ENCODE data around the gene POLQ.
A peak's percentile ranks its signal among the peaks of the same experiment; 100 is the strongest.
"Not testable (repeated sequence)": the region's sequence is repeated elsewhere in the genome, so short reads cannot be mapped to it uniquely, and the experiment has no call there.

Gene POLQ

DNA sequence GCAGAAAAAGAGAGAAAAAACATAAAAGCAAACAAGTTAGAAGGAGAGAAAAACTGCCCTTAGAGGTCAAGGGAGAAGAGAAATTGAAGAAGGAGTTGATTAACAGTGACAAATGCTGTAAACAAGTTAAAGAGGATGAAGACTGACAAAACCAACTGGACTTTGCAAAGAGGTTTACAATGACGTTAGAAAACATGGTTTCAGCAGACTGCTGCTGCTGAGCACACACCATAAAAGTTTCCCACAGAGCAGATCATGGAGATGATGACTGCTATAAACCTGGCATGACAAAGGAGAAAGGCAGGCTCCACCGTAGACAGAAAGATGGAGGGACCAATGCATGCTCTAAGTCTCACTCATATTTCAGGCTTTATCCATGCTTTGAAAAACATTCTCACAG, 78.7 kb downstream of the POLQ start:
- H3K9ac ChIP-seq (ENCODE audit: low read depth, low read length): no peak overlapping the region
- H3K36me3 ChIP-seq (ENCODE audit: insufficient read depth, low read length): peaks cover 2% of the 10 kb centered on the region
- H3K27me3 ChIP-seq (ENCODE audit: control insufficient read depth, insufficient read depth, low read length): no peaks in the 10 kb centered on the region
- H3K9me3 ChIP-seq (replicated peaks; ENCODE audit: low read length): no peaks in the 10 kb centered on the region
- H3K4me1 ChIP-seq (ENCODE audit: control insufficient read depth, insufficient read depth, low read length): no peaks in the 10 kb centered on the region
- H3K4me3 ChIP-seq (ENCODE audit: low read length): no peak overlapping the region
- H3K4me2 ChIP-seq (ENCODE audit: low read length): no peak overlapping the region

DNA sequence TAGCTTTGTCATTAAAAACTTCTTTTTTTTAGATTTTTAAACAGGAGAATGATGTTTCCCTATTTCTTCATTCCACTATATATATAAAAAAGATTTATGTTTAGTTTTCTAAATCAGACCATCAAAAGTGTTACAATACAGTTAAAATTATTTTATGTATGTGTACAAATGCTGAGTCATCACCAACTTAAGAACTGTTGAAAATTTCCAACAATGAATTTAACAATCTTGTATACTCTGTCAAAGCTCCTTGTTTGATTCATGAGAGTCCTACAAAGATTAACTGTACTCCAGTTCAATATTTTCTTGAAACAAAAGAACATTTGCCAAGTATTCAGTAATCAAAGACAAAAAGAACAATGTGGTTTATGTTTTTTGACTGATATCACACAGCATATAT, 82.0 kb downstream of the POLQ start:
- Histone ChIP-seq H3K27me3 (ENCODE audit: control insufficient read depth, insufficient read depth, low read length) (no peaks in the 10 kb centered on the region), H3K4me1 (ENCODE audit: control insufficient read depth, insufficient read depth, low read length) (no peaks in the 10 kb centered on the region), H3K9me3 (replicated peaks; ENCODE audit: low read length) (no peaks in the 10 kb centered on the region), H3K36me3 (ENCODE audit: insufficient read depth, low read length) (peaks cover 2% of the 10 kb centered on the region), H3K4me3 (ENCODE audit: low read length) (no peak overlapping the region), H3K4me2 (ENCODE audit: low read length) (no peak overlapping the region), H3K9ac (ENCODE audit: low read depth, low read length) (no peak overlapping the region)

DNA sequence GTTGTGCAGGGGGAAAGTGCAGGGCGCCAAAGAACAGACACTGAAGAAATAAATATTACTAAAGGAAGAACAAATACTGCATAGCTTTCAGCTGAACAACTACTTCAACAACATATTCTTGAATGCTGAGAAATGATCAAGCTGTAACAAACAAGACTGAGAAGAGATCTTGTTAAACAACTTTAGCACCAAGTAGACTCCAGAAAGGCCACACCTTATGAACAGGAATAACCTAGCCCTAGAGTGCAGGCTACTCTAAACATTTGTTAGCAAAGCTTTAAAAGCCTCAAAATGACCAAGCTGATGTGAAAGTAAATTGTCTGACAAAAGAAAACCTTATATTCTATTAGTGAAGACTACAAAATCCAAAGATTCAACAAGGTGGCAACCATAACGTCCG, 83.2 kb downstream of the POLQ start:
- H3K36me3 ChIP-seq (ENCODE audit: insufficient read depth, low read length): peaks cover 2% of the 10 kb centered on the region
- H3K27me3 ChIP-seq (ENCODE audit: control insufficient read depth, insufficient read depth, low read length): no peaks in the 10 kb centered on the region
- H3K4me1 ChIP-seq (ENCODE audit: control insufficient read depth, insufficient read depth, low read length): no peaks in the 10 kb centered on the region
- no peaks in the 10 kb centered on the region for H3K9me3 ChIP-seq (replicated peaks; ENCODE audit: low read length)
- H3K9ac ChIP-seq (ENCODE audit: low read depth, low read length): no peak overlapping the region
- H3K4me3 ChIP-seq (ENCODE audit: low read length): no peak overlapping the region
- H3K4me2 ChIP-seq (ENCODE audit: low read length): no peak overlapping the region

DNA sequence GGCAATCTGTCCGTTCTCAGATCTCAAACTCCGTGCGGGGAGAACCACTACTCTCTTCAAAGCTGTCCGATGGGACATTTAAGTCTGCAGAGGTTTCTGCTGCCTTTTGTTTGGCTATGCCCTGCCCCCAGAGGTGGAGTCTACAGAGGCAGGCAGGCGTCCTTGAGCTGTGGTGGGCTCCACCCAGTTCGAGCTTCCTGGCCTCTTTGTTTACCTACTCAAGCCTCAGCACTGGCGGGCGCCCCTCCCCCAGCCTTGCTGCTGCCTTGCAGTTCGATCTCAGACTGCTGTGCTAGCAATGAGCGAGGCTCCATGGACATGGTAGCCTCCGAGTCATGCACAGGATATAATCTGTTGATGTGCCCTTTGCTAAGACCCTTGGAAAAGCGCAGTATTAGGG, 94.0 kb downstream of the POLQ start:
- H3K4me3 ChIP-seq (ENCODE audit: low read length); H3K4me1 ChIP-seq (ENCODE audit: control insufficient read depth, insufficient read depth, low read length); H3K9me3 ChIP-seq (replicated peaks; ENCODE audit: low read length): not testable (repeated sequence)

DNA sequence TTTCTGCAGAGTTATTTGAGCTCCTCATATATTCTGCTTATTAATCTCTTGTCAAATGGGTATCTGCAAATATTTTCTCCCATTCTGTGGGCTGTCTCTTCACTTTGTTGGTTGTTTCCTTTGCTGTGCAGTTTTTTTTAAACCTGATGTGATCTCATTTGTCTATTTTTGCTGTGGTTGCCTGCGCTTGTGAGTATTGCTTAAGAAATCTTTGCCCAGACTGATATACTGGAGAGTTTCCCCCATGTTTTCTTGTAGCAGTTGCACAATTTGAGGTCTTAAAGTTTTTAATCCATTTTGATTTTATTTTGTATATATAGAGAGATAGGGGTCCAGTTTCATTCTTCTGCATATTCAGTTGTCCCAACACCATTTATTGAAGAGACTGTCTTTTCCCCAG, 102.3 kb downstream of the POLQ start:
- H3K36me3 ChIP-seq (ENCODE audit: insufficient read depth, low read length): no peaks in the 10 kb centered on the region
- no peaks in the 10 kb centered on the region for H3K4me1 ChIP-seq (ENCODE audit: control insufficient read depth, insufficient read depth, low read length)
- no peaks in the 10 kb centered on the region for H3K9me3 ChIP-seq (replicated peaks; ENCODE audit: low read length)

More for the DNA sequence above, 94.0 kb downstream of the POLQ start:
- H3K9ac ChIP-seq (ENCODE audit: low read depth, low read length); H3K36me3 ChIP-seq (ENCODE audit: insufficient read depth, low read length); H3K4me2 ChIP-seq (ENCODE audit: low read length); H3K27me3 ChIP-seq (ENCODE audit: control insufficient read depth, insufficient read depth, low read length): not testable (repeated sequence)

DNA sequence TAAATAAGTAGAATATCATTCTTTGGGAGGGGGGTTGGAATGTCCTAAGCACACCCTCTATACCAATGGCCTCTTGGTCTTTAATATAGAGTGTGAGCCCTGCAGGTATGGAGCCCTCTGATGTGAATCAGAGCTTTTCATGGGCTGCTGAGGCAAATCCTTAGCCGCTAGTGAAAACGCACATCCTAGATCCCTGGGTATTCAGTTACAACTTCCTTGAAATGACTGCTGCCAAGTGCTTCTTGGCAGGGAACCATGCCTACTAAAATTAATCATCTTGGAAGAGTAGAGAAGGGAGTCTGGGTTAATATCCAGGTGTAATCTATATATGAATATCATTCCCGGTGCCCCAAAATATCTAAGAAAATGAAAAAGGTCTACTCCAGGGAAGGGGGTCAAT, 109.1 kb downstream of the POLQ start:
- Histone ChIP-seq H3K27me3 (ENCODE audit: control insufficient read depth, insufficient read depth, low read length) (no peaks in the 10 kb centered on the region), H3K9me3 (replicated peaks; ENCODE audit: low read length) (no peaks in the 10 kb centered on the region), H3K4me3 (ENCODE audit: low read length) (no peak overlapping the region), H3K4me2 (ENCODE audit: low read length) (no peak overlapping the region), H3K4me1 (ENCODE audit: control insufficient read depth, insufficient read depth, low read length) (peaks cover 8% of the 10 kb centered on the region), H3K36me3 (ENCODE audit: insufficient read depth, low read length) (no peaks in the 10 kb centered on the region), H3K9ac (ENCODE audit: low read depth, low read length) (no peak overlapping the region)

More for the DNA sequence above, 102.3 kb downstream of the POLQ start:
- no peak overlapping the region for H3K4me2 ChIP-seq (ENCODE audit: low read length)
- H3K4me3 ChIP-seq (ENCODE audit: low read length): no peak overlapping the region
- H3K9ac ChIP-seq (ENCODE audit: low read depth, low read length): no peak overlapping the region
- no peaks in the 10 kb centered on the region for H3K27me3 ChIP-seq (ENCODE audit: control insufficient read depth, insufficient read depth, low read length)

DNA sequence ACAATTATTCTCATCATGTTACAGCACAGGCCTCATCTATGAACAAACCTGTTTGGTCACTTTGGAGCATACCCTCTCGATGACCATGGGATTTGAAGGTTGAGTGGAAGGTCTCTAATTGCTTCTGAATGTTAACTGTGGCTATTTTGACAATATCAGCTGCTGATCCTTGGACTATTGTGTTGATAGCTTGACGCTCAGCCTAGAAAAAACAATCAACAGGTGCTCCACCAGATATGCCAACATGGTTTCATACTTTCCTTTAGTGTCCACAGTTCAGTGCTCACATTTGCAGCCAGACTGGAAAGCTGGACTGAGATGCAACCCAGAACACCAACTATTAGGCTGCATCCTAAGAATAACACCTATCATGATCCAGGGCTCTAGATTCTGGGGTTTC, 109.7 kb downstream of the POLQ start:
- Histone ChIP-seq H3K36me3 (ENCODE audit: insufficient read depth, low read length) (no peaks in the 10 kb centered on the region), H3K9ac (ENCODE audit: low read depth, low read length) (no peak overlapping the region), H3K4me1 (ENCODE audit: control insufficient read depth, insufficient read depth, low read length) (peaks cover 8% of the 10 kb centered on the region)

DNA sequence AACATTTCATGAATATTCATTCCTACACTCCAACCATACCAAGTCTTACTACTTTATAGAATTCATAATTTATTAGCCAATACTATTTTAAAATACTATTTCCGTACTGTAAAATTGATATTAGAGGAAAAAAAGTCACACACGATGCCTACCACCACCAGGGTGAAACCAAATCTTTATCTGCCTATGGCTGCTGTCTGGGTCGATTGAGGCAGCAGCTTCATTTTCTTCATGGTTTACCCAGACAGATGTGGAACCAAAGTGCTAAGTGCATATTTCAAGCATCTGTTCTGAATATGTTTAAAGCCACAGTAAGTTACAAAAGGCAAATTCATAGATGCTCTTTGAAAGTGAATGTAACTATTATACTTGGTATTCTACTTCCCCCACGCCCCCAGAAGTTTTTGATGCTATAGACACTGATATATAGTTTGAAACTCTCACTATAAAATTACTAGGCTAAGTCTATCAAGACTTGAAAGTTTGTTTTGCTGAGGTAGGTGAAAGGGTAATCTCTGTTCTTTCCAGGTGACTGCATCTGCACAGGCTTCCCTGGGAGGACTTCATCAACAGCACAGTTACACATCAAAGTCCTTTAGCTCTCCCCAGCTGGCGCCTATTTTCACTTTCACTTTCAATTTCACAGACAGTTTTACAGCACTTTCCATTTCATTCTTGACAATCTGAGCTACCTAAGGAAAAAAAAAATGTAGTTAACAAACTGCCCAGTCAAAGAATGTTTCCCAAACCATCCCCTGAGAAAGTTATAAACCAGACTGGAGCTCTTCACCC, 113.9 kb downstream of the POLQ start:
- Histone ChIP-seq H3K9ac (ENCODE audit: low read depth, low read length) (peak overlapping the region; percentile 52), H3K4me3 (ENCODE audit: low read length) (peak overlapping the region; percentile 70), H3K4me2 (ENCODE audit: low read length) (peak overlapping the region; percentile 93), H3K4me1 (ENCODE audit: control insufficient read depth, insufficient read depth, low read length) (peaks cover 8% of the 10 kb centered on the region), H3K9me3 (replicated peaks; ENCODE audit: low read length) (no peaks in the 10 kb centered on the region), H3K36me3 (ENCODE audit: insufficient read depth, low read length) (peaks cover 6% of the 10 kb centered on the region), H3K27me3 (ENCODE audit: control insufficient read depth, insufficient read depth, low read length) (no peaks in the 10 kb centered on the region)

More for the DNA sequence above, 109.7 kb downstream of the POLQ start:
- Histone ChIP-seq H3K9me3 (replicated peaks; ENCODE audit: low read length) (no peaks in the 10 kb centered on the region), H3K4me2 (ENCODE audit: low read length) (no peak overlapping the region), H3K27me3 (ENCODE audit: control insufficient read depth, insufficient read depth, low read length) (no peaks in the 10 kb centered on the region), H3K4me3 (ENCODE audit: low read length) (no peak overlapping the region)

DNA sequence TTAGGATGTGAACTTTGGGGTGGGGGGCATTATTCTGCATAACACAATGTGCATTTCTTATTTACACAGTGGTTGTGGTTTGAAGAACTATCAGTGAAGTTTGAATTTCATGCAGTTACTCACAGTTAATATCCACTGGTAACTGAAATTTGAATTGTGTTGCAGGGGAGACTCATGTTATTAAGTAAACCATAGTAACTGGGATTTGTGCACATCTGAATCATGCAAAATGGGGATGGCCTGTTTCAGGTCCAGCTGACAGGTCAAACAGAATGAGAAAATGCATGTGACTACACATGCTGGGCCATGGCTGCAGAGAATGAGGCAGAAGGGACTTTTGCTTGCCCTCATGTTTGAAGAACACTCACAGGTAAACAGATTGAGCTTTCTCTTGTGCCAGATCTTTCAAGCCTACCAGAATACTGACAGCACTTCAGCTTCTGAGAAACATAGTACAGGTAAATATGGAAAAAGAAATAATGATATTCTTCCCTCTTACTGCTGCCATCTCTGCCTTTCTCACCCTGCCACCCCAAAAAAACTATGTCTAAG, 115.0 kb downstream of the POLQ start:
- Histone ChIP-seq H3K9me3 (replicated peaks; ENCODE audit: low read length) (no peaks in the 10 kb centered on the region), H3K27me3 (ENCODE audit: control insufficient read depth, insufficient read depth, low read length) (no peaks in the 10 kb centered on the region), H3K4me3 (ENCODE audit: low read length) (no peak overlapping the region), H3K9ac (ENCODE audit: low read depth, low read length) (no peak overlapping the region), H3K4me2 (ENCODE audit: low read length) (no peak overlapping the region), H3K36me3 (ENCODE audit: insufficient read depth, low read length) (peaks cover 6% of the 10 kb centered on the region), H3K4me1 (ENCODE audit: control insufficient read depth, insufficient read depth, low read length) (peaks cover 8% of the 10 kb centered on the region)

DNA sequence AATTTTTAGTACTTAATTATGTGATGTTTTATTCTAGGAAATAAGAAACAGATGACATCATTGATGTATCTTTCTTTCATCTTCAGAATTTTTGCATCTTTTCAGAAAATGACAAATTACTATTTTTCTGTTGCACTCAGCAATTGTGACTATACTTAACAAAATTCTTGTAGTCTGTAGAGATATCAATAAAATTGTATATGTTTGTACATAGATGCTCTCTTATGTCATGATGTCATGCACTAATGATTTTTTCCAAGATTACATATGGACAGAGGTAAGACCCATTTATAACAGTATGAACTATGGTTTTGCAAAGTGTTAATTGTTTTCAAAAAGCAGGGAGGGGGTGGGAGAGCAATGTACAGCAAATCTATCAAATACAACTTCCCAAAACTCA, 121.2 kb downstream of the POLQ start:
- no peaks in the 10 kb centered on the region for H3K36me3 ChIP-seq (ENCODE audit: insufficient read depth, low read length)

DNA sequence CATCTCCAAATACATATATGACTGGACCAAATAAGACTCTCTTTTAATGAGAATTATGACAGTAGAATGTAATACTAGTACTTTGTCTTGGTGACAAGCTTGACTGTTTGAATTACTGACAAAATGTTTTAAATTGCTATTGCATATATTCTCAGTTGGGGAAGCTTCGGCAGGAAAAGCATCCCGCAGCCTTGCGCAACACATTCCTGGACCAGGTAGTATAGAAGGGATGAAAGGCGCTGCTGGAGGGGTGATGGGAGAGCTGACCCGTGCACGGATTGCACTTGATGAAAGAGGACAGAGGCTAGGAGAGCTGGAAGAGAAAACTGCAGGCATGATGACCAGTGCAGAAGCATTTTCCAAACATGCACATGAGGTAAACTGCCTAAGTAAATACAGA, 127.6 kb downstream of the POLQ start:
- Histone ChIP-seq H3K36me3 (ENCODE audit: insufficient read depth, low read length) (no peaks in the 10 kb centered on the region), H3K9ac (ENCODE audit: low read depth, low read length) (no peak overlapping the region), H3K4me2 (ENCODE audit: low read length) (no peak overlapping the region), H3K4me1 (ENCODE audit: control insufficient read depth, insufficient read depth, low read length) (no peaks in the 10 kb centered on the region), H3K4me3 (ENCODE audit: low read length) (no peak overlapping the region), H3K9me3 (replicated peaks; ENCODE audit: low read length) (no peaks in the 10 kb centered on the region), H3K27me3 (ENCODE audit: control insufficient read depth, insufficient read depth, low read length) (no peaks in the 10 kb centered on the region)

More for the DNA sequence above, 121.2 kb downstream of the POLQ start:
- H3K4me1 ChIP-seq (ENCODE audit: control insufficient read depth, insufficient read depth, low read length): no peaks in the 10 kb centered on the region
- H3K4me3 ChIP-seq (ENCODE audit: low read length): no peak overlapping the region
- no peaks in the 10 kb centered on the region for H3K27me3 ChIP-seq (ENCODE audit: control insufficient read depth, insufficient read depth, low read length)
- H3K4me2 ChIP-seq (ENCODE audit: low read length): no peak overlapping the region
- no peaks in the 10 kb centered on the region for H3K9me3 ChIP-seq (replicated peaks; ENCODE audit: low read length)
- no peak overlapping the region for H3K9ac ChIP-seq (ENCODE audit: low read depth, low read length)

DNA sequence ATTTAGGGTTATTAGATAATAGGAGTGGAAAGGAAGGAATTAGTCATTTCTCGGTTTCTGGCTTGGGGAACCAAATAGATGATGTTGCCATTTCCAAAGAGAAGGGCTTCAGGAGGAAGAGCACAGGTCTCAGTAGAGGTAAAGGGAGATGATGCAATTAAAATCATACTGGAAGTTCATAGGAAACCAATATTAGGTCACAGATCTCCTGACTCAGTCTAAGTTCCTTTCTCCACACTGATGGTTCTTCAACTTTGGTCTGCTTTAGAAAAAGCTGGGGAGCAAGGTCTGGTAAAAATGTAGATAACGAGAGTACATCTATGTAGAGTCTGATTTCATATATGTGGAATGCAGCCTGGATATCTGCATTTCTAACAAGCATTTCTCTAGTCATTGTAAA, 130.9 kb downstream of the POLQ start:
- Histone ChIP-seq H3K9me3 (replicated peaks; ENCODE audit: low read length) (no peaks in the 10 kb centered on the region), H3K4me2 (ENCODE audit: low read length) (no peak overlapping the region), H3K9ac (ENCODE audit: low read depth, low read length) (no peak overlapping the region), H3K4me3 (ENCODE audit: low read length) (no peak overlapping the region), H3K36me3 (ENCODE audit: insufficient read depth, low read length) (no peaks in the 10 kb centered on the region), H3K27me3 (ENCODE audit: control insufficient read depth, insufficient read depth, low read length) (no peaks in the 10 kb centered on the region), H3K4me1 (ENCODE audit: control insufficient read depth, insufficient read depth, low read length) (peaks cover 2% of the 10 kb centered on the region)
